Sigmoid colon (tissue), 7 donors: ENCODE results near the gene TENM4. TPM values are rescaled to one million over a fixed set of nuclear protein-coding genes. Genes with fewer than 3 reads are reported as not detected.

Source experiments
- DNase-seq: peaks from one replicate; pipeline ENCODE4 v3.0.0-alpha.2; 2019
- H3K27ac ChIP-seq, 4 donors: fragments of 200-600 bp; sonication (generic); one replicate each; pipeline ENCODE4 v1.5.1; 2016 to 2019; ENCODE audit warnings: mild to moderate bottlenecking in 1 of 4
- H3K27me3 ChIP-seq, 3 donors: fragments of 200-600 bp; sonication (generic); one replicate each; pipeline ENCODE4 v1.5.1; 2019; ENCODE audit warnings: mild to moderate bottlenecking in 1 of 3
- H3K36me3 ChIP-seq, 4 donors: fragments of 200-600 bp; sonication (generic); one replicate each; pipeline ENCODE4 v1.5.1; 2016 to 2019
- H3K4me1 ChIP-seq, 4 donors: fragments of 200-600 bp; sonication (generic); one replicate each; pipeline ENCODE4 v1.5.1; 2017 to 2019
- H3K4me3 ChIP-seq, 4 donors: fragments of 200-600 bp; sonication (generic); one replicate each; pipeline ENCODE4 v1.5.1; 2017 to 2019; ENCODE audit warnings: mild to moderate bottlenecking in 2 of 4, moderate library complexity in 1 of 4
- H3K9me3 ChIP-seq, 4 donors: fragments of 200-600 bp in 3 of 4; sonication (generic) in 3 of 4; one replicate each; pipeline versions ENCODE4 v1.5.1 to v1.6.1; 2013 to 2019
- CTCF ChIP-seq, 4 experiments: fragments of 450-650 bp in 3 of 4; fragments of 200-600 bp in 1 of 4; IDR thresholded peaks; one replicate each; pipeline ENCODE4 v1.5.1; 2016 to 2019; ENCODE audit warnings: antibody characterized with exemption in 4 of 4, mild to moderate bottlenecking in 3 of 4, moderate library complexity in 2 of 4
- EP300 ChIP-seq, 4 donors: sonication (generic); formaldehyde crosslinking; IDR thresholded peaks; one replicate each; pipeline ENCODE4 v1.6.1; 2017; ENCODE audit warnings: antibody characterized with exemption in 4 of 4
- POLR2A ChIP-seq, 2 donors: fragments of 450-650 bp; IDR thresholded peaks; one replicate each; pipeline ENCODE4 v1.6.1; 2016; ENCODE audit warnings: antibody characterized with exemption in 2 of 2, mild to moderate bottlenecking in 2 of 2, moderate library complexity in 2 of 2
- POLR2AphosphoS5 ChIP-seq, 4 donors: sonication (generic); formaldehyde crosslinking; IDR thresholded peaks; one replicate each; pipeline ENCODE4 v1.6.1; 2017; ENCODE audit warnings: antibody characterized with exemption in 4 of 4
- WGBS, 2 donors: extraction: QIAGEN DNeasy Blood & Tissue Kit; methylation state at CpG; one replicate each; pipeline ENCODE4 v1.1.7; 2013; 5-methylcytosine and 5-hydroxymethylcytosine counted together
- intact Hi-C: fragments of 100-400 bp; cut with DNase I; formaldehyde crosslinking; loops from one replicate; pipeline ENCODE4 v1.15.1; 2023
- polyA plus RNA-seq, 3 donors: library from polyadenylated mRNA; stranded (reverse); fragments of 200-250 nt; gene quantifications; one replicate each; pipeline ENCODE4 v1.2.3, GENCODE V29; 2013
- total RNA-seq, 4 donors: library from RNA; depleted of rRNA; stranded (reverse); fragments of >200 nt; gene quantifications; one replicate each; pipeline ENCODE4 v1.1.0, GENCODE V29; 2016
- donor health status: healthy with polysubstance abuse.
- donor health status: Bipolar disorder and iron deficiency.
- donor health status: healthy.

Gene TENM4
- total and polyA plus RNA-seq, 7 donors: 0.23 to 14.6 (median 1.9) TPM; not detected in 1

- Histone ChIP-seq H3K9me3 (no peaks in the 10 kb centered on the region), H3K27me3 (no peaks in the 10 kb centered on the region), H3K36me3 (no peaks in the 10 kb centered on the region), H3K4me3 (no peak overlapping the region), H3K27ac (peak overlapping the region in 2 of 4 donors; percentile 73 to 75), H3K4me1 (peaks cover 0 to 49% (median 45%) of the 10 kb centered on the region in 4 donors)
- DNase-seq: no peak
- TF ChIP-seq POLR2A (IDR thresholded peaks at IDR 0.05) (no peak), CTCF (IDR thresholded peaks at IDR 0.05) (no peak), POLR2AphosphoS5 (IDR thresholded peaks at IDR 0.05) (no peak), EP300 (IDR thresholded peaks at IDR 0.05) (no peak)
- intact Hi-C loops: loop anchor here (5.0 kb wide), 1 partner anchor 292 kb away; no protein-coding TSS in a partner anchor
- 89 to 93% methylated on average over 4 of the region's 4 CpGs for WGBS, 2 donors
Observed at GRCh38 chr11:78800096-78800690, 640.6 kb downstream of the TENM4 start.

GRCh38 chr11:78798663-78799062 lies 642.2 kb downstream of the TENM4 start:
- 40 to 54% methylated on average over 5 of the region's 5 CpGs for WGBS, 2 donors
- Histone ChIP-seq H3K9me3 (no peaks in the 10 kb centered on the region), H3K4me1 (peaks cover 0 to 49% (median 45%) of the 10 kb centered on the region in 4 donors), H3K27ac (peak overlapping the region in 2 of 4 donors; percentile 18 to 34), H3K36me3 (no peaks in the 10 kb centered on the region), H3K27me3 (no peaks in the 10 kb centered on the region), H3K4me3 (no peak overlapping the region)
- DNase-seq: peak; percentile 88
- TF ChIP-seq POLR2A (IDR thresholded peaks at IDR 0.05) (no peak), CTCF (IDR thresholded peaks at IDR 0.05) (peak; percentile 70 to 82 (median 73)), POLR2AphosphoS5 (IDR thresholded peaks at IDR 0.05) (peak in 2 of 4 donors; percentile 28 to 49), EP300 (IDR thresholded peaks at IDR 0.05) (no peak)
- intact Hi-C loops: loop anchor here (5.0 to 10.0 kb wide), 4 partner anchors 134 to 279 kb away; no protein-coding TSS in a partner anchor

- H3K4me1 ChIP-seq: peaks cover 0 to 44% (median 42%) of the 10 kb centered on the region in 4 donors
Observed at GRCh38 chr11:78797559-78797958, 643.3 kb downstream of the TENM4 start.

GRCh38 chr11:78796956-78797355 lies 643.9 kb downstream of the TENM4 start:
- H3K9me3 ChIP-seq: no peaks in the 10 kb centered on the region
- 84 to 86% methylated on average over 2 of the region's 2 CpGs for WGBS, 2 donors
- H3K36me3 ChIP-seq: no peaks in the 10 kb centered on the region
- intact Hi-C loops: loop anchor here (5.0 to 10.0 kb wide), 4 partner anchors 135 to 280 kb away; no protein-coding TSS in a partner anchor
- H3K27ac ChIP-seq: no peak overlapping the region
- DNase-seq: no peak
- no peak for TF ChIP-seq CTCF (IDR thresholded peaks at IDR 0.05)
- TF ChIP-seq EP300 (IDR thresholded peaks at IDR 0.05): no peak
- no peak for TF ChIP-seq POLR2AphosphoS5 (IDR thresholded peaks at IDR 0.05)
- H3K27me3 ChIP-seq: no peaks in the 10 kb centered on the region
- peaks cover 0 to 42% (median 40%) of the 10 kb centered on the region in 4 donors for H3K4me1 ChIP-seq
- H3K4me3 ChIP-seq: no peak overlapping the region

More at GRCh38 chr11:78797559-78797958, 643.3 kb downstream of the TENM4 start:
- Histone ChIP-seq H3K4me3 (no peak overlapping the region), H3K27ac (no peak overlapping the region), H3K27me3 (no peaks in the 10 kb centered on the region), H3K9me3 (no peaks in the 10 kb centered on the region), H3K36me3 (no peaks in the 10 kb centered on the region)
- intact Hi-C loops: loop anchor here (5.0 to 10.0 kb wide), 4 partner anchors 135 to 280 kb away; no protein-coding TSS in a partner anchor
- WGBS, 2 donors: 89 to 91% methylated on average over 3 of the region's 3 CpGs
- DNase-seq: no peak
- TF ChIP-seq POLR2AphosphoS5 (IDR thresholded peaks at IDR 0.05) (no peak), EP300 (IDR thresholded peaks at IDR 0.05) (no peak), CTCF (IDR thresholded peaks at IDR 0.05) (no peak), POLR2A (IDR thresholded peaks at IDR 0.05) (no peak)
